Smooth muscle cell (in vitro differentiated cells): ENCODE results near the gene SLC25A39. TPM values are rescaled to one million over a fixed set of nuclear protein-coding genes. Genes with fewer than 3 reads are reported as not detected.

Experiments used
- DNase-seq: peaks from one replicate; lab custom pipeline; 2025; ENCODE audit not compliant: unreplicated experiment; lab: John Stamatoyannopoulos, UW
- H2AFZ ChIP-seq: fragments of 200-600 bp; sonication (generic); 2 replicates; pipeline ENCODE4 v1.6.0; 2016; ENCODE audit warnings: antibody characterized with exemption, low read depth, mild to moderate bottlenecking
- H3F3A ChIP-seq: fragments of 200-600 bp; sonication (generic); 2 replicates; pipeline ENCODE4 v1.6.0; 2017; ENCODE audit warnings: antibody characterized with exemption, low read depth
- H3K27ac ChIP-seq: fragments of 200-600 bp; sonication (generic); 2 replicates; pipeline ENCODE4 v1.5.1; 2016; ENCODE audit warnings: low read depth, mild to moderate bottlenecking
- H3K27me3 ChIP-seq: fragments of 200-600 bp; sonication (generic); 2 replicates; pipeline ENCODE4 v1.6.1; 2016; ENCODE audit warnings: low read depth, mild to moderate bottlenecking
- H3K36me3 ChIP-seq: fragments of 200-600 bp; sonication (generic); 2 replicates; pipeline ENCODE4 v1.5.1; 2016; ENCODE audit warnings: low read depth
- H3K4me1 ChIP-seq: fragments of 200-600 bp; sonication (generic); 2 replicates; pipeline ENCODE4 v1.5.1; 2016; ENCODE audit warnings: low read depth
- H3K4me2 ChIP-seq: fragments of 200-600 bp; sonication (generic); 2 replicates; pipeline ENCODE4 v1.6.0; 2016; ENCODE audit warnings: mild to moderate bottlenecking
- H3K4me3 ChIP-seq: fragments of 200-600 bp; sonication (generic); 2 replicates; pipeline ENCODE4 v1.5.1; 2016; ENCODE audit warnings: mild to moderate bottlenecking
- H3K79me2 ChIP-seq: fragments of 200-600 bp; sonication (generic); 2 replicates; pipeline ENCODE4 v1.6.0; 2016; ENCODE audit warnings: low read depth, mild to moderate bottlenecking
- H3K9ac ChIP-seq: fragments of 200-600 bp; sonication (generic); 2 replicates; pipeline ENCODE4 v1.6.0; 2016; ENCODE audit warnings: low read depth
- H3K9me3 ChIP-seq: fragments of 200-600 bp; sonication (generic); replicated peaks from 2 replicates; pipeline ENCODE4 v1.5.1; 2016; ENCODE audit warnings: low read depth
- H4K20me1 ChIP-seq: fragments of 200-600 bp; sonication (generic); 2 replicates; pipeline ENCODE4 v1.6.0; 2016; ENCODE audit warnings: low read depth
- CTCF ChIP-seq: fragments of 200-600 bp; sonication (generic); IDR thresholded peaks from 2 replicates; pipeline ENCODE4 v1.5.1; 2017; ENCODE audit warnings: borderline replicate concordance, mild to moderate bottlenecking, antibody characterized with exemption; ENCODE audit not compliant: insufficient read depth, poor library complexity, severe bottlenecking
- WGBS: methylation state at CpG from one replicate; pipeline ENCODE4 v1.1.7; 2016; ENCODE audit warnings: low lambda C conversion rate; 5-methylcytosine and 5-hydroxymethylcytosine counted together
- polyA plus RNA-seq: library from polyadenylated mRNA; unstranded; fragments of >200 nt; fragmentation: Nextera tagmentation; extraction: Ambion mirVana; gene quantifications from 2 replicates; pipeline ENCODE4 v1.2.1, GENCODE V29; 2016
- total RNA-seq: library from RNA; depleted of rRNA; stranded (reverse); fragments of >200 nt; gene quantifications from 2 replicates; pipeline ENCODE4 v1.2.3, GENCODE V29; 2014

Gene SLC25A39
- total and polyA plus RNA-seq, 2 experiments from 2014 or later: 106 to 147 TPM

- DNase-seq: no peak
- 74% methylated on average over 6 of the region's 6 CpGs for WGBS
- H3K9ac ChIP-seq: no peak overlapping the region
Measured at GRCh38 chr17:44360144-44360533, 35.5 kb upstream of the SLC25A39 start.

GRCh38 chr17:44359458-44360143 lies 35.0 kb upstream of the SLC25A39 start:
- WGBS: 91% methylated on average over 13 of the region's 14 CpGs
- Histone ChIP-seq H3K27me3 (no peaks in the 10 kb centered on the region), H3K79me2 (peaks cover 12% of the 10 kb centered on the region), H3K4me2 (no peak overlapping the region), H3K4me1 (peaks cover 25% of the 10 kb centered on the region), H3K4me3 (no peak overlapping the region), H2AFZ (no peak overlapping the region), H3K9me3 (no peaks in the 10 kb centered on the region), H3F3A (peaks cover 12% of the 10 kb centered on the region), H3K27ac (no peak overlapping the region), H3K36me3 (no peaks in the 10 kb centered on the region), H4K20me1 (peaks cover 51% of the 10 kb centered on the region), H3K9ac (no peak overlapping the region)
- DNase-seq: no peak
- no peak for TF ChIP-seq CTCF

More at GRCh38 chr17:44360144-44360533, 35.5 kb upstream of the SLC25A39 start:
- Histone ChIP-seq H3K27me3 (no peaks in the 10 kb centered on the region), H2AFZ (no peak overlapping the region), H3K36me3 (no peaks in the 10 kb centered on the region), H3F3A (peaks cover 12% of the 10 kb centered on the region), H3K79me2 (peaks cover 12% of the 10 kb centered on the region), H3K4me1 (peaks cover 25% of the 10 kb centered on the region), H3K9me3 (no peaks in the 10 kb centered on the region), H3K4me3 (no peak overlapping the region), H4K20me1 (peaks cover 51% of the 10 kb centered on the region), H3K27ac (no peak overlapping the region), H3K4me2 (peak overlapping the region; percentile 94)
- TF ChIP-seq CTCF: no peak

- no peak for TF ChIP-seq CTCF
- no peak for DNase-seq
- Histone ChIP-seq H4K20me1 (peaks cover 51% of the 10 kb centered on the region), H3K4me3 (no peak overlapping the region), H3K27ac (no peak overlapping the region), H3K9me3 (no peaks in the 10 kb centered on the region), H3K4me2 (no peak overlapping the region), H2AFZ (no peak overlapping the region), H3K4me1 (peaks cover 25% of the 10 kb centered on the region), H3K9ac (no peak overlapping the region), H3K36me3 (no peaks in the 10 kb centered on the region), H3K27me3 (no peaks in the 10 kb centered on the region), H3F3A (peaks cover 12% of the 10 kb centered on the region), H3K79me2 (peaks cover 12% of the 10 kb centered on the region)
- 96% methylated on average over 6 of the region's 6 CpGs for WGBS
Measured at GRCh38 chr17:44359006-44359405, 34.4 kb upstream of the SLC25A39 start.

GRCh38 chr17:44358066-44358465 lies 33.4 kb upstream of the SLC25A39 start:
- Histone ChIP-seq H3K27me3 (no peaks in the 10 kb centered on the region), H2AFZ (no peak overlapping the region), H3F3A (peaks cover 12% of the 10 kb centered on the region), H3K36me3 (no peaks in the 10 kb centered on the region), H4K20me1 (peaks cover 51% of the 10 kb centered on the region), H3K4me3 (no peak overlapping the region), H3K79me2 (peaks cover 7% of the 10 kb centered on the region), H3K9ac (no peak overlapping the region), H3K27ac (no peak overlapping the region), H3K9me3 (no peaks in the 10 kb centered on the region), H3K4me2 (no peak overlapping the region), H3K4me1 (peaks cover 25% of the 10 kb centered on the region)
- DNase-seq: no peak
- no peak for TF ChIP-seq CTCF
- WGBS: 93% methylated on average over 9 of the region's 9 CpGs
